ENCODE results near the gene CRADD.

GRCh38 chr12:93790472-93791152 is 113.4 kb downstream of the CRADD start:
- TF ChIP-seq POLR2A (IDR thresholded peaks at IDR 0.05; ENCODE audit: low read length) (no peak), GATA1 (IDR thresholded peaks at IDR 0.05; ENCODE audit: low read depth, low read length) (no peak)
